Caki2 (cell line): ENCODE results near the gene LDB2. TPM values are rescaled to one million over a fixed set of nuclear protein-coding genes. Genes with fewer than 3 reads are reported as not detected.

Source experiments
- DNase-seq: peaks from one replicate; pipeline ENCODE4 v3.0.0-alpha.2; 2015; ENCODE audit warnings: low read depth
- in situ Hi-C: cut with HindIII; loops from 2 replicates; pipeline ENCODE4 v1.10.0; 2016; ENCODE audit warnings: low sequenced_read_pairs, low pct_unique_long_range_greater_than_20kb, mixed read lengths
- total RNA-seq: library from RNA; depleted of rRNA; stranded (reverse); fragments of >200 nt; shearing (Covaris generic); gene quantifications from 2 replicates; pipeline ENCODE4 v1.2.3, GENCODE V29; 2014; ENCODE audit warnings: low replicate concordance

The LDB2 gene
- total RNA-seq, 1 experiment from 2014 or later = not detected

GRCh38 chr4:16853640-16854039 is 44.8 kb downstream of the LDB2 start:
- no peak for DNase-seq
- in situ Hi-C loops = no loop called here

GRCh38 chr4:16852644-16853043 is 45.8 kb downstream of the LDB2 start:
- no peak for DNase-seq

GRCh38 chr4:16852228-16852627 is 46.2 kb downstream of the LDB2 start:
- in situ Hi-C loops = no loop called here

More at GRCh38 chr4:16852644-16853043, 45.8 kb downstream of the LDB2 start:
- in situ Hi-C loops = no loop called here

GRCh38 chr4:16846540-16847117 is 51.8 kb downstream of the LDB2 start:
- in situ Hi-C loops = no loop called here

More at GRCh38 chr4:16852228-16852627, 46.2 kb downstream of the LDB2 start:
- no peak for DNase-seq

DNA sequence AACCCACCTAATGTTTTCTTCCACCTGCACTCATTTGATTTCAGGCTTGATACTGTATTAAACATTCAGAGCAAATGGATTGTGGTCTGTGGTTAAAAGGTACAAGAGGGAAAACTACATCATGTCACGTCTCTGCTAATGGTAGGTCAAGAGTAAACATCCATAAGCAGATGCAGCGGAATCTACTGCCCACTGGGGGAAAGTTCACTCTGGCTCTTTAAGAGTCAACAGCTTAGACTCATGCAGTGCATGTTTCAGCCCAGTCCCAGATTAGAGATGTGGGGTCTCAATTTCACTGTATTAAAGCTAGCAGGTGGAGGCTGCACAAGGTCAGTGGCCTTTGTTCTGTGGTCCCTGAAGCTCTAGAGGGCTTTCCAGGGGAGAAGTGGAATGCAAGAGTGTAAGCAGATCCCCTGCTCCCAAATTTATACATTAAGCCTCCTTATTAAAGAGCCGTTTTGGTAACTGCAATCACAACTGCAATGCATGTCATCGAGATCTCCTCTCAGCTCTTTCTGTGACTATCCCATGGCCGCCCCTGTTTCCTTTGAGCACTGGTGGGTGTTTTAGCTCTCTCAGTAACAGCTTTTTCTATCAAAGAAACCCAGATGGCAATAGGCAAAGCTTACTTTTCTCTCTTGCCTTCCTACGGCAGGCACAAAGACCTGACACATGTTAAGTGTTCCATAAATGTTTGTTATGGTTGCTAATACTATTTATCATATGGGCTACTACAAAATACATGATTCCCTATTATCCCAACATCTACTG is 53.4 kb downstream of the LDB2 start:
- in situ Hi-C loops = no loop called here
- peak; percentile 2 for DNase-seq

More at GRCh38 chr4:16846540-16847117, 51.8 kb downstream of the LDB2 start:
- no peak for DNase-seq

- DNase-seq = peak; percentile 12
- in situ Hi-C loops = no loop called here
Measured at GRCh38 chr4:16843831-16844508, 54.5 kb downstream of the LDB2 start.

DNA sequence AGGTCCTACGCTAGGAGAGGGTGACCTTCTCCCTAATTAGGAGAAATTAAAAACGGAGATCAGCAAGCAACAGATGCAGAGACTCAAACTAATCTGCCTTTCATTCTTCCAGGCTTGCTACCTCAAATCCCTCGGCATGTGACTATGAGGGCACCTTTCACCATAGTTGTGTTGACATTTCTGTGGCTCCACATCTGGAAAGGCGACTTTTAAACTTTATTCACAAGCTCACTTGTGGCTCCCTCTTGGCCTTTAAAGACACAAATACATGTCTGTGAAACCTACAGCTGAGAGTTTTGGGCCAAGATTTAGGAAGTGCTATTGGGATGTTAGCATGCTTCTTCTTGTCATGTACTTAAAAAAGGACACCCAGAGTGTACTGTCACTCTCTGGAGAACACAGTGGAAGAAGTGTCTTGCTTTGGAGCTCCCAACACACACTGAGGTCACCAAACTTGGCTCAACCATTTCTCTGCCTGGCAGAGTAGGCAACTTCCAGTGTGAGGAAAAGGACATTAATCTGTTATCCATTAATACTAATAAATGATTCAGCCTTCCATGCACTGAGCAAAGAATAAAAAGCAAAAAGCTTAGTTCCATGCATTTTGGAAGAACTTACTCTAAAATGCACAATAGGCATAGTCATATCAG is 60.1 kb downstream of the LDB2 start:
- in situ Hi-C loops = no loop called here
- no peak for DNase-seq

DNA sequence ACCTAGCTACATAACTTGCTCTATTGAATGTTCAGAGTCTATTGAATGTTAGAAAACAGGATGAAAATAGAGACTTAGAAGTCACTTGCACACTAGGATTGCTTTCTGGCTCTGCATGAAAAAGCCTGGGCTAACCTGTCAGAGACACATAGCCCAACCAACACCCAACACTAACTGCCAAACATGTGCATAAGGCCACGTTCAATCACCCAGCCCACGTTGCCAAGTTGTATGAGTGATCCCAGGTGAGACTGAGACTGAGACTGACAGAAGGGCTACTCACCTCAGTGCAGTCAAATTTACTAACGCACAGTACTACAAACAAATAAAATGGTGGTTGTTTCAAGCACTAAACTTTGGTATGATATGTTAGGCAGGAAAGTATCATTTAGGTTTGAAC is 61.0 kb downstream of the LDB2 start:
- in situ Hi-C loops = no loop called here
- no peak for DNase-seq

DNA sequence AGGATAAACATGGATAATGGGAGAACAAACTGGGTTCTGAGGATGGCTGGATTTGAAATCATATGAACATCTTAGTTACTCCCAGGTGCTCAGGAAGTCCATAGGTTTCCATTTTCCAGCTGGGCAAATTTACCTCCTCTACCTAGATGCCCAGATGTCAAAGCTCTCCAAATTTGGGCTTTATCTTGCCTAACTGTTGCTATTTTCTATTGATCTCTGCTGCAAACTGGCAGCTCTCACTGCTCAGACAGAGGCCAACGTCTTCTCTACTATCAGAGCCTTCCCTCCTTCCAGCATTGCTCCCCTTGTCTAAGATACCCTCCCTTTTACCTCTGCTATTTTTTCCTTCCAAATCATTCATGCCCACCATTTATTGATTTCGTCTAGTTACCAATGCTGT is 62.1 kb downstream of the LDB2 start:
- DNase-seq = no peak
- in situ Hi-C loops = no loop called here

DNA sequence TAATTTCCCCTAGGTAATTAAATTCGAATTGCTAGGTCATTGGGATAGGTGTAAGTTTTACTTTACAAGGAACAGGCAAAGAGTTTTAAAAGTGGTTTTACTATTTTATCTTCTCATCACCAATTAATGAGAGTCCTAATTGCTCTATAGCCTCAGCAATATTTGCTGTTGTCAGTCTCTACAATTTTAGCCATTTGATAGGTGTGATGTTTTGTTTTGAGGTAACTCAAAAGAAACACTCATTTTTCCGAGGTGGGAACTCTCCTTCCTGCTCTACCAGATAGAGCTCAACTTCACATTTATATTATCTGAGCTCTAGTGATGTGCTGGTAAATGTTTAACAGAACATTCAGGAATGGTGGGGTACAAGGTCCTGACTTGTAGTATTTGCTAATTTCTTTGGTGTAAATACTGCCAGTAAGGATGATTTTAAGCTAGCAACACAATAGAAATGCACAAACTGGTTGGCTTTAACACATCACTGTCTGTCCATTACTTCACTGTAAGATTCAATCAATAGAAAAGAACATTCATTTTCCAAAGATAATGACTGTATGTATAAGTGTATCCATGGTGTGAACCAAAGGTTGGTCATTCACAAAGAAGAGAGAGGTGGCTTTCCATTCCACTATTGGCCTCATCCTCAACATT is 62.7 kb downstream of the LDB2 start:
- no peak for DNase-seq
- in situ Hi-C loops = no loop called here

DNA sequence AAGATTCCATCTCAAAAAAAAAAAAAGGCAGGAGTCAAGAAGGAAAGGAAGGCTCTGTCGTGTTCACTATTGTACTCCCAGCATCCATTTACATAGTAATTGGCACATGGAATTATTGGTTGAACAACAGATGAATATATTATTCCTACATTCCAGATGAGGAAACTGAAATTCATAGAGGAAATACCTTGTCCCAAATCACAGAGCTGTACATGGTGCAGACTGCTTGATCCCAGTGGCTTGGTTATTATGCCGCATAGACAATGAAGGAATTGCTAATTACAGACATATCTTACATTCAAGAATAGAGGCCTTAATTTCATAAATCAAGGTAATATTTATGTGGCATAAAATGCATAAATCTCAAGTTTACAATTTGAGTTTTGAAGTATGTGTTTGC is 63.6 kb downstream of the LDB2 start:
- in situ Hi-C loops = no loop called here
- DNase-seq = no peak

DNA sequence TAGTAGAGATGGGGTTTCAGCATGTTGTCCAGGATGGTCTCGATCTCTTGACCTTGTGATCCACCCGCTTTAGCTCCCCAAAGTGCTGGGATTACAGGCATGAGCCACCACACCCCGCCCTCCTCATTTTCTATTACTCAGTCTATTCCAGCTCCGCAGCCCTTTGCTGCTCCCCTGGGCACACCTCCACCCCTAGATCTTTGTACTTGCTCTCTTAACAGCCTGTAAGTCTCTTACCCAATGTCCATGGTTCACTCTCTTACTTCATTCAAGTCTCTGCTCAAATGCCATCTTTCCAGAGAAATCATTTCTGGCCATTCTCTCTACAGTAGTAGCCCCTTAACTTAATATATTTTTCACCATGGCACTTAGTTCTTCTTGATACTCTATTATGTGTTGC is 64.7 kb downstream of the LDB2 start:
- no peak for DNase-seq
- in situ Hi-C loops = no loop called here

DNA sequence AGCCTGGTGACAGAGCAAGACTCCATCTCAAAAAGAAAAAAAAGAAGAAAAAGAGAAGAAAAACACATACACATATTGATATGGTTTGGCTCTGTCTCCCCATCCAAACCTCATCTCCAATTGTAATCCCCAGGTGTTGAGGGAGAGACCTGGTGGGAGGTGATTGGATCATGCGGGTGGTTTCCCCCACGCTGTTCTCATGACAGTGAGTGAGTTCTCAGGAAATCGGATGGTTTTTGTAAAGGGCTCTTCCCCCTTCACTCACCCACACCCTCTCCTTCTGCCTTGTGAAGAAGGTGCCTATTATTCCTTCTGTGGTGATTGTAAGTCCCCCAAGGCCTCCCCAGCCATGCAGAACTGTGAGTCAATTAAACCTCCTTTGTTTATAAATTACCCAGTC is 68.4 kb downstream of the LDB2 start:
- DNase-seq = no peak
- in situ Hi-C loops = no loop called here

- no peak for DNase-seq
- in situ Hi-C loops = no loop called here
Measured at GRCh38 chr4:16827794-16828724, 70.4 kb downstream of the LDB2 start.

GRCh38 chr4:16827045-16827444 is 71.4 kb downstream of the LDB2 start:
- no peak for DNase-seq
- in situ Hi-C loops = no loop called here

- in situ Hi-C loops = no loop called here
- DNase-seq = no peak
Measured at GRCh38 chr4:16826406-16826910, 72.0 kb downstream of the LDB2 start.

DNA sequence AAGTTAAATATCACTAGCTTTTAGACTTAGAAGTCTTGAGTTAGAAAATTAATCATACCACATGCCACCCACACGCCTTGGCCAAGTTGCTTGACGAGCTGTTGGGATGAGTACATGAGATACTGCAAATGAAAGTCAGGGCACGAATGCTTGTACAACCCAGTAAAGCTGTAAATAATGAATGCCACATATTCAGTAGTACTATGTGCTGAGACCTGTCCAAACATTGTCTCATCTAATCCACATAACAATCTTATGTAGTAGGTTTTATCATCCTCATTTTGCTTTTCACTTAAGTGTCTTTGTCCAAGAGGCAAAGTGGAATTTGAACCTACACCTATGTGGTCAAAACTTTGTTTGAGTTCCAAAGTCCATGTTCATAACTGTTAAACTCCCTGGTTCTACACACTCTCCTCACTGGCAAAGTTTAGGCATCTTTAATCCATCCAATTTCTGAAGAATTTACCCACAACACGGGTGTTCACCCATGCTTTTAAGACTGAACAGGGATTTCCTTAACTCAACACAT is 74.1 kb downstream of the LDB2 start:
- DNase-seq = no peak
- in situ Hi-C loops = no loop called here
